Smooth muscle cell (in vitro differentiated cells): Measurements from ENCODE around the gene SAFB. TPM values are rescaled to one million over a fixed set of nuclear protein-coding genes. Genes with fewer than 3 reads are reported as not detected.

Source experiments
- DNase-seq: peaks from one replicate; lab custom pipeline; 2025; ENCODE audit not compliant: unreplicated experiment; lab: John Stamatoyannopoulos, UW
- H2AFZ ChIP-seq: fragments of 200-600 bp; sonication (generic); 2 replicates; pipeline ENCODE4 v1.6.0; 2016; ENCODE audit warnings: antibody characterized with exemption, low read depth, mild to moderate bottlenecking
- H3F3A ChIP-seq: fragments of 200-600 bp; sonication (generic); 2 replicates; pipeline ENCODE4 v1.6.0; 2017; ENCODE audit warnings: antibody characterized with exemption, low read depth
- H3K27ac ChIP-seq: fragments of 200-600 bp; sonication (generic); 2 replicates; pipeline ENCODE4 v1.5.1; 2016; ENCODE audit warnings: low read depth, mild to moderate bottlenecking
- H3K27me3 ChIP-seq: fragments of 200-600 bp; sonication (generic); 2 replicates; pipeline ENCODE4 v1.6.1; 2016; ENCODE audit warnings: low read depth, mild to moderate bottlenecking
- H3K36me3 ChIP-seq: fragments of 200-600 bp; sonication (generic); 2 replicates; pipeline ENCODE4 v1.5.1; 2016; ENCODE audit warnings: low read depth
- H3K4me1 ChIP-seq: fragments of 200-600 bp; sonication (generic); 2 replicates; pipeline ENCODE4 v1.5.1; 2016; ENCODE audit warnings: low read depth
- H3K4me2 ChIP-seq: fragments of 200-600 bp; sonication (generic); 2 replicates; pipeline ENCODE4 v1.6.0; 2016; ENCODE audit warnings: mild to moderate bottlenecking
- H3K4me3 ChIP-seq: fragments of 200-600 bp; sonication (generic); 2 replicates; pipeline ENCODE4 v1.5.1; 2016; ENCODE audit warnings: mild to moderate bottlenecking
- H3K79me2 ChIP-seq: fragments of 200-600 bp; sonication (generic); 2 replicates; pipeline ENCODE4 v1.6.0; 2016; ENCODE audit warnings: low read depth, mild to moderate bottlenecking
- H3K9ac ChIP-seq: fragments of 200-600 bp; sonication (generic); 2 replicates; pipeline ENCODE4 v1.6.0; 2016; ENCODE audit warnings: low read depth
- H3K9me3 ChIP-seq: fragments of 200-600 bp; sonication (generic); replicated peaks from 2 replicates; pipeline ENCODE4 v1.5.1; 2016; ENCODE audit warnings: low read depth
- H4K20me1 ChIP-seq: fragments of 200-600 bp; sonication (generic); 2 replicates; pipeline ENCODE4 v1.6.0; 2016; ENCODE audit warnings: low read depth
- WGBS: methylation state at CpG from one replicate; pipeline ENCODE4 v1.1.7; 2016; ENCODE audit warnings: low lambda C conversion rate; 5-methylcytosine and 5-hydroxymethylcytosine counted together
- polyA plus RNA-seq: library from polyadenylated mRNA; unstranded; fragments of >200 nt; fragmentation: Nextera tagmentation; extraction: Ambion mirVana; gene quantifications from 2 replicates; pipeline ENCODE4 v1.2.1, GENCODE V29; 2016
- total RNA-seq: library from RNA; depleted of rRNA; stranded (reverse); fragments of >200 nt; gene quantifications from 2 replicates; pipeline ENCODE4 v1.2.3, GENCODE V29; 2014
- TF ChIP-seq, protein P1 (sequence below): fragments of 200-600 bp; sonication (generic); IDR thresholded peaks from 2 replicates; pipeline ENCODE4 v1.5.1; 2017; ENCODE audit warnings: borderline replicate concordance, mild to moderate bottlenecking, antibody characterized with exemption; ENCODE audit not compliant: insufficient read depth, poor library complexity, severe bottlenecking

The SAFB gene
- total and polyA plus RNA-seq, 2 experiments from 2014 or later: 22.8 to 74.3 TPM

- WGBS: 97% methylated on average over 16 of the region's 16 CpGs
- Histone ChIP-seq H3K4me3 (no peak overlapping the region), H3K27ac (no peak overlapping the region), H3K27me3 (no peaks in the 10 kb centered on the region), H3F3A (no peaks in the 10 kb centered on the region), H3K9ac (no peak overlapping the region), H3K79me2 (peaks cover 24% of the 10 kb centered on the region), H3K36me3 (peaks cover 26% of the 10 kb centered on the region), H3K4me2 (no peak overlapping the region), H2AFZ (no peak overlapping the region), H3K4me1 (no peaks in the 10 kb centered on the region), H3K9me3 (no peaks in the 10 kb centered on the region), H4K20me1 (peaks cover 38% of the 10 kb centered on the region)
- no peak for DNase-seq
- TF ChIP-seq, protein P1, sequence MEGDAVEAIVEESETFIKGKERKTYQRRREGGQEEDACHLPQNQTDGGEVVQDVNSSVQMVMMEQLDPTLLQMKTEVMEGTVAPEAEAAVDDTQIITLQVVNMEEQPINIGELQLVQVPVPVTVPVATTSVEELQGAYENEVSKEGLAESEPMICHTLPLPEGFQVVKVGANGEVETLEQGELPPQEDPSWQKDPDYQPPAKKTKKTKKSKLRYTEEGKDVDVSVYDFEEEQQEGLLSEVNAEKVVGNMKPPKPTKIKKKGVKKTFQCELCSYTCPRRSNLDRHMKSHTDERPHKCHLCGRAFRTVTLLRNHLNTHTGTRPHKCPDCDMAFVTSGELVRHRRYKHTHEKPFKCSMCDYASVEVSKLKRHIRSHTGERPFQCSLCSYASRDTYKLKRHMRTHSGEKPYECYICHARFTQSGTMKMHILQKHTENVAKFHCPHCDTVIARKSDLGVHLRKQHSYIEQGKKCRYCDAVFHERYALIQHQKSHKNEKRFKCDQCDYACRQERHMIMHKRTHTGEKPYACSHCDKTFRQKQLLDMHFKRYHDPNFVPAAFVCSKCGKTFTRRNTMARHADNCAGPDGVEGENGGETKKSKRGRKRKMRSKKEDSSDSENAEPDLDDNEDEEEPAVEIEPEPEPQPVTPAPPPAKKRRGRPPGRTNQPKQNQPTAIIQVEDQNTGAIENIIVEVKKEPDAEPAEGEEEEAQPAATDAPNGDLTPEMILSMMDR: no peak
Measured at GRCh38 chr19:5609881-5610448, 12.9 kb upstream of the SAFB start.

DNA sequence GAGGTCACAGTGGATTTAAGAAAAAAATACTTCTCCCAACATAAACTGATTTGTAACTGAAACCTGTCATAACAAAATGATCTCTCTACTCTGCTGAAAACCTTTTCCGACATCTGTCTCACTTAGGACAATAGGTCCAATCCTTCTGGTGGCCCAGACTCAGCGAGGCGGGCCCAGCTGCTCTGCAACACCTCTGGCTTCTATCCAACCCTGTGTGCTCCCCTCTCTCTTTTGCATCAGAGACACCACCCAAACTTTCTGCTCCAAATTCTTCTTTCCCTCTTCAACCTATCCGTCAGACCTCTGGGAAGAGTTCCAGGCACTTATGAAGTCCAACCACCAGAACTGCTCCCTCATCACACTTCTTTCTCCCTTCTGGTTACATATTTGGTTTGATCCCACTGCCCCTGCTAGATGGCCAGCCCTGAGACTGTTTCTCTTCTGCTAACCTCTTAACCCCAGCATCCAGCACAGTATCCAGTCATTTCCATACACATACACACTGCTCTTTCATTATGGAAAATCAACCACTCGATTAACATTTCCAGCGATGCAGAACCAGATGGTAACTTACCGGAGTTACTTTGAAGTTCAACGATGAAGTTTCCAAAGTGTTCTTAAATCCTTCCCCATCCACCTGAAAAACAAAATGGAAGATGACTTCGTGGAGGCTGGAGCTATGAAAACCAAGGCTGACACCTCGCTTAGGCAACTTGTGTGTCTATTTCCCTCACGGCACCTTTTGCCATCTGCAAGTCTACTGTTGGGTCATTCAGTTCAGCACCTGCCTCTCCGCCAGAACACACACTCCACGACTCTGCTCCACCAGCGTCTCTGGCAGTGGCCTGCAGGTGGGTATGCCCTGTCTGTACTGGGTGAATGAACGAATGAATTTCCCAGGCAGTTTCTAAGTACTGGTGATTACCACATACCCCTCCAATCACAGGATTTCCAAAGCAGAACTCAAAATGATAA, 9.7 kb upstream of the SAFB start:
- Histone ChIP-seq H3K27ac (no peak overlapping the region), H4K20me1 (peaks cover 22% of the 10 kb centered on the region)

GRCh38 chr19:5615756-5616327, 7.0 kb upstream of the SAFB start:
- Histone ChIP-seq H2AFZ (no peak overlapping the region), H3K4me3 (no peak overlapping the region), H3F3A (no peaks in the 10 kb centered on the region), H3K36me3 (peaks cover 23% of the 10 kb centered on the region), H3K4me1 (no peaks in the 10 kb centered on the region), H3K27me3 (no peaks in the 10 kb centered on the region), H3K4me2 (no peak overlapping the region), H4K20me1 (peaks cover 34% of the 10 kb centered on the region), H3K79me2 (peaks cover 38% of the 10 kb centered on the region), H3K9me3 (no peaks in the 10 kb centered on the region), H3K27ac (no peak overlapping the region), H3K9ac (no peak overlapping the region)
- DNase-seq: no peak
- WGBS: over 99% methylated on average over 17 of the region's 17 CpGs
- TF ChIP-seq, protein P1: no peak

More for the DNA sequence above, 9.7 kb upstream of the SAFB start:
- no peaks in the 10 kb centered on the region for H3K27me3 ChIP-seq
- no peak overlapping the region for H3K4me2 ChIP-seq
- H3K9me3 ChIP-seq: no peaks in the 10 kb centered on the region
- H3K4me3 ChIP-seq: no peak overlapping the region
- H3K36me3 ChIP-seq: peaks cover 29% of the 10 kb centered on the region
- no peaks in the 10 kb centered on the region for H3K4me1 ChIP-seq
- DNase-seq: no peak
- TF ChIP-seq, protein P1: no peak
- H3K9ac ChIP-seq: no peak overlapping the region
- H3K79me2 ChIP-seq: peaks cover 22% of the 10 kb centered on the region
- H3F3A ChIP-seq: no peaks in the 10 kb centered on the region
- no peak overlapping the region for H2AFZ ChIP-seq
- 98% methylated on average over 15 of the region's 15 CpGs for WGBS
